Urinary bladder (tissue), 4 donors: ENCODE measurements around the gene PRSS23. TPM values are rescaled to one million over a fixed set of nuclear protein-coding genes. Genes with fewer than 3 reads are reported as not detected.

ENCODE experiments used
- DNase-seq: peaks from one replicate; pipeline ENCODE4 v3.0.0-alpha.2; 2015; ENCODE audit errors: extremely low spot score
- H3K27ac ChIP-seq: one replicate; pipeline ENCODE4 v1.5.1; 2013; ENCODE audit warnings: low read depth, mild to moderate bottlenecking, moderate library complexity
- H3K36me3 ChIP-seq: one replicate; pipeline ENCODE4 v1.6.1; 2013; ENCODE audit warnings: mild to moderate bottlenecking, moderate library complexity; ENCODE audit not compliant: insufficient read depth
- H3K4me1 ChIP-seq: one replicate; pipeline ENCODE4 v1.6.1; 2013; ENCODE audit warnings: mild to moderate bottlenecking, moderate library complexity; ENCODE audit not compliant: insufficient read depth
- H3K4me3 ChIP-seq: one replicate; pipeline ENCODE4 v1.5.1; 2013; ENCODE audit warnings: low read depth, low read length
- WGBS: extraction: QIAGEN DNeasy Blood & Tissue Kit; methylation state at CpG from one replicate; pipeline ENCODE4 v1.1.7; 2013; 5-methylcytosine and 5-hydroxymethylcytosine counted together
- polyA plus RNA-seq: library from polyadenylated mRNA; stranded (reverse); fragments of 200-250 nt; gene quantifications from one replicate; pipeline ENCODE4 v1.2.3, GENCODE V29; 2013
- total RNA-seq: library from RNA; depleted of rRNA; stranded (reverse); fragments of >200 nt; gene quantifications from one replicate; pipeline ENCODE4 v1.2.3, GENCODE V29; 2014
- donor health status: healthy with polysubstance abuse.
- donor health status: healthy.

The PRSS23 gene
- total and polyA plus RNA-seq, 2 donors: 146 to 169 TPM

GRCh38 chr11:86775361-86775760 lies 25.0 kb upstream of the PRSS23 start:
- DNase-seq: no peak
- no peaks in the 10 kb centered on the region for H3K4me1 ChIP-seq
- H3K27ac ChIP-seq: no peak overlapping the region
- no peaks in the 10 kb centered on the region for H3K36me3 ChIP-seq
- 96% methylated on average over 2 of the region's 2 CpGs for WGBS
- H3K4me3 ChIP-seq: no peak overlapping the region

- Histone ChIP-seq H3K4me3 (no peak overlapping the region), H3K36me3 (no peaks in the 10 kb centered on the region), H3K4me1 (peaks cover 1% of the 10 kb centered on the region), H3K27ac (no peak overlapping the region)
- DNase-seq: no peak
Observed at GRCh38 chr11:86781546-86781945, 18.8 kb upstream of the PRSS23 start.

GRCh38 chr11:86782742-86783141 lies 17.6 kb upstream of the PRSS23 start:
- H3K4me1 ChIP-seq: peaks cover 1% of the 10 kb centered on the region
- 57% methylated on average over 4 of the region's 4 CpGs for WGBS
- no peaks in the 10 kb centered on the region for H3K36me3 ChIP-seq
- DNase-seq: no peak
- H3K27ac ChIP-seq: no peak overlapping the region
- no peak overlapping the region for H3K4me3 ChIP-seq

DNA sequence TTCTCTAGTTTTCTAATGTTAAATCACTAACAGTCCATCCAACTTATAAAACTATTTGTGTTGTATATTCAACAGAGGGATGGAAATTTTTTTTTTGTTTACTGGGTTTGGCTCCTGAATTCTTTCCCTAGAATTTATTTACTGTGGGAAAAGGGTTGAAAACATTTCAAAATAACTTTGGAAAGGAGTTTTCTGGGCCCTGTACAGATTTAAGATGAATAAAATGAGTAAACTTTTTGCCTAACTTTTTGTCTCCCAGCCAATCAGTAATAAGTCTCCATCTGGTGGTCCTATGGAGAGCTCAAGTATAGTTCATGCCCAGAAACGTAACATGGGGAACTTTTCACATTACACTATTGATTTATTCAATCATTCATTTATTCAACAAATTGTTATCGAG lies 16.7 kb upstream of the PRSS23 start:
- Histone ChIP-seq H3K27ac (no peak overlapping the region), H3K4me3 (no peak overlapping the region), H3K4me1 (peaks cover 1% of the 10 kb centered on the region), H3K36me3 (no peaks in the 10 kb centered on the region)
- no peak for DNase-seq
- 30% methylated on average over 2 of the region's 2 CpGs for WGBS

DNA sequence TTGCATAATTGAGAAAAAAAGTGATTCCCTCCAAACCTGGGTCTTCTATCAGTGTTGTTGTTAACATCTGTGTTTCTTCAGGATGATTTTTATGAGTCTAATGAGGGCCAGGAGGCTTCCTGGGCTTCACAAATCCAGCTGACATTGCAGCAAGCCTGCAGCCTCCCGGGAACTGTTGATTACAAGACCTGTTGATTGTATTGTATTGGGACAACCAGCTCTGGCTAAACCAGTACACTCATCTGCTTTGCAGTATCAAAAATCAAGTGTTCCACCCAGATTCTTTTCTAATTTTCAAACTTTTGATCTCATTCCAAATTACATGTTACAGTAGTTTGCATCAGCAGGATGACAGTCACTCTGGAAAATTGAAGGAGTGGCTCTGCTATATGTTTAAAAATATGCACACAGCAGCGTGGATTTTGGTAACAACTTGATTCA lies 16.1 kb upstream of the PRSS23 start:
- WGBS: 34% methylated on average over 2 of the region's 2 CpGs
- H3K4me3 ChIP-seq: no peak overlapping the region
- DNase-seq: no peak
- no peaks in the 10 kb centered on the region for H3K36me3 ChIP-seq
- peaks cover 1% of the 10 kb centered on the region for H3K4me1 ChIP-seq
- H3K27ac ChIP-seq: no peak overlapping the region

DNA sequence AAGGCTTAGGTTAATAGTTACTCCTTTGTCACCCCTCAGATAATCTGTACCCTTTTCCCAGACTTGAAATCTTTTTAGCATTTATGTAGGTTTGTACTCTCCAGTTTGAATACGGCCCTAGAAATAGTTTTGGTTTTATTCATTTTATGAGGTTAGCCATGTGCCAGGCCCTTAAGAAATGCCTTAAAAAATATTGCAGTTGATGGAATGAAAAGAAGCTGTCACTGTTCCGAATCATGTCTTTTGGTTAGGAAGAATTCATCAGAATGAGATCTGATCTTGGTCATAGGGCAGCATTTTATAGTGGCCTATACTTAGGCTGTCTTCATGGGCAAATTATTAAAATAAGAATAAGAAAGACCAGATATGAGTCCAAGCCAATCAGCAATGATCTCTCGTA lies 14.8 kb upstream of the PRSS23 start:
- WGBS: 48% methylated on average over 3 of the region's 3 CpGs
- no peak overlapping the region for H3K27ac ChIP-seq
- no peak for DNase-seq

DNA sequence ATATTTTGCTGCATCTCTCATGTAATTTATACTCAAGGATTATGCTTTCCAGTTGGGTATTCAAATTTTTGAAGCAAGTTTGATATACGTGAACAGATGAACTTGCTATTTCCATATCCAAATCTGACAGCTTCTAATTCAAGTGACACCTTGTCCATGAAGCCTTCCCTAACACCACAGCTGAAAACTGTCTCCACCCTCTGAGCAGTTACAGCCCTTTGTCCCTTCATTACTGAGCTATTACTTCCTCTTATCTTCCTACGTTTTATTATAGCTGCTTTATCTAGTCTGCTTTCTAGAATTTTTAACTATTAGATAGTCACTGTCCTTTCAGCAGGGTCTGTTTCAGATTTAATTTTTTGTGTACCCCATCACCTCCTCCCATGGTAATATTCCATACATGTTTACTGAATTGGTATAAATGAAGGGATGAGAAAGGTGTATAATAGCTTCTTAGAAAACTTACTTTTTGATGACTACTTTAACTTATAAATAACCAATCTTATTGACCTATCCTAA lies 13.3 kb upstream of the PRSS23 start:
- no peak overlapping the region for H3K27ac ChIP-seq
- DNase-seq: no peak
- 66% methylated on average over 2 of the region's 2 CpGs for WGBS
- H3K36me3 ChIP-seq: no peaks in the 10 kb centered on the region
- H3K4me3 ChIP-seq: no peak overlapping the region
- peaks cover 1% of the 10 kb centered on the region for H3K4me1 ChIP-seq

More for the DNA sequence above, 14.8 kb upstream of the PRSS23 start:
- H3K4me1 ChIP-seq: peaks cover 1% of the 10 kb centered on the region
- no peak overlapping the region for H3K4me3 ChIP-seq
- H3K36me3 ChIP-seq: no peaks in the 10 kb centered on the region

DNA sequence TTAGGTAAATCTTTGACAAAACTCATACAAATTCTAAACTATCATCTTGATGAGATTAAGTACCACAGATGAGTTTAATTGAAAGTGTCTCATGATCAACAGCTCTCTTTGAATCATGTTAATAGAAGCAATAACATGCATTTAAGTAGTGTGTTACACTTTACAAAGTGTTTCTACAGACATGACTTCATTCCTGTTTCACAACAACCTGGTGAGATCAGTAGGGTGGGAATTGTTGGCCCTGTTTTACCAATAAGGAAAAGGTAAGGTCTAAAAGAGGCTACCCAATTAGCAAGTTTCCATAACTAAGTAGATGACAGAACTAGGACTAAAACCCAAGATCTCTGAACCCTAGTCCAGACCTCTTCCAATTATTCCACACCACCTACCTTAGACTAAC lies 12.7 kb upstream of the PRSS23 start:
- Histone ChIP-seq H3K27ac (no peak overlapping the region), H3K36me3 (no peaks in the 10 kb centered on the region), H3K4me1 (peaks cover under 1% of the 10 kb centered on the region), H3K4me3 (no peak overlapping the region)
- no peak for DNase-seq

DNA sequence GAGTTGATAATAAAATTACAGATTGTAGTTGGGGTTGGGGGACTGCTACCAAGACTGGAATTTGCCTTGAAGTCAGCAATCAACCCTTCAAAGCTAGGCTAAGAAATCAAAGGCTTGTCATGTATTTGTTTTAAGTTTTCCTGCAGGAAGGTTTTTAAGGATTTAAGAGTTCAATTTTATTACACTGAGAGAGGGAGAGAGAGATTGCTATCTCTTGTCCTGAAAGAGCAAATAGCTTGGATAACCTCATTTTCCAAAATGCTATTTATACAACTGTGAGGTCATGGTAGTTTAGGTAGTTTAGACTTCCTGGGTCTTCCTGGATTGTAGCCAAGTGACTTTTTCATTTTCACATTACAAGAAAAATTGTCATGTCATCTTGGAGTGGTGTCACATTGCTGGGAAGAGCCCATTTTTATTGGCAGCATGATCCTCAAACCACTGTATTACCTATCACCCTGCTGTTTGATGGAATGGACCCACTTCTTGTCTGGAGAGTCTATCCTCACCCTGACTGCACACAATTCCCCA lies 10.1 kb upstream of the PRSS23 start:
- Histone ChIP-seq H3K27ac (no peak overlapping the region), H3K4me1 (no peaks in the 10 kb centered on the region), H3K36me3 (no peaks in the 10 kb centered on the region), H3K4me3 (no peak overlapping the region)
- no peak for DNase-seq

GRCh38 chr11:86790867-86791849 lies 9.2 kb upstream of the PRSS23 start:
- H3K36me3 ChIP-seq: no peaks in the 10 kb centered on the region
- no peak for DNase-seq
- no peak overlapping the region for H3K27ac ChIP-seq
- WGBS: 86% methylated on average over 5 of the region's 5 CpGs
- H3K4me3 ChIP-seq: no peak overlapping the region
- H3K4me1 ChIP-seq: no peaks in the 10 kb centered on the region

- Histone ChIP-seq H3K27ac (no peak overlapping the region), H3K4me1 (no peaks in the 10 kb centered on the region), H3K4me3 (no peak overlapping the region), H3K36me3 (no peaks in the 10 kb centered on the region)
- no peak for DNase-seq
- WGBS: 86% methylated on average over 3 of the region's 3 CpGs
Observed at GRCh38 chr11:86792150-86792549, 8.2 kb upstream of the PRSS23 start.

GRCh38 chr11:86793307-86793706 lies 7.0 kb upstream of the PRSS23 start:
- H3K4me1 ChIP-seq: no peaks in the 10 kb centered on the region
- DNase-seq: no peak
- H3K36me3 ChIP-seq: no peaks in the 10 kb centered on the region
- WGBS: 96% methylated on average over 1 of the region's 1 CpG
- H3K4me3 ChIP-seq: no peak overlapping the region
- H3K27ac ChIP-seq: no peak overlapping the region

DNA sequence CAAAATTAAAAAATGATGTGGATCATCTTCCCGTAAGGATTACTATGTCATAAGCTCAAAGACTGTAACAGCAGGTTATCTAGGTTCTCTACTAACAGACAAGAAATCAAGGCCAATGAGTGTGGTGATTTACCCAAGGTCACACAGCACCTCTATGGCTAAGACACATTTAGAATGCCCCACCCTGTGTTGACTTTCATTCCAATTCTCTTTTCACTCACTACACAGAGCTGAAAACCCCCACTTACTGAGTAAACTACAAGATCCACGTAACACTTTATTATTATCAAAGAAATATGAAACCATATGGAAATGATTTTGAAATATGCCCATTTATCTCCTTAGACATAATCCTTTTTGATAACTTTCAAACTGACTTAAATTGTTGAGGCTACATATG lies 4.8 kb upstream of the PRSS23 start:
- H3K27ac ChIP-seq: no peak overlapping the region
- H3K36me3 ChIP-seq: no peaks in the 10 kb centered on the region
- H3K4me1 ChIP-seq: no peaks in the 10 kb centered on the region
- 93% methylated on average over 2 of the region's 2 CpGs for WGBS
- no peak for DNase-seq
- H3K4me3 ChIP-seq: no peak overlapping the region

DNA sequence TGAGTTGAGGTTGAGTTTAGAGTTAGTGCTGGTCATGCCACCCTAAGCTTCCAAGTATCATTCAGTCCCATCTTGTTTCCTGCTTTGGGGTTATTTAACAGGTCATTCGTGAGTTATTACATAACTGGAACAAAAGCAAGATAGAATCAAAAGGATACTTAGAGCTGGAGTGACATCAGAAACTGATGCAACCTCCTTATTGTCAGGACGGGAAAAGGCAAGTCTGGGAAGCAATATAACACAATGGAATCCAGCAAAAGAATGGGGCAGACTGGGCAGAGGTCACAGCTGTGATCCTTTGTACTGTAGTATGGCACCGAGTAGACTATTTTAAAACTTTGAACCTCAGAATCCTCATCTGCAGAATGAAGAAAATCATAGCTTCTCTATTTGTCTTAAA lies 4.4 kb upstream of the PRSS23 start:
- no peak for DNase-seq
- no peak overlapping the region for H3K4me3 ChIP-seq
- no peaks in the 10 kb centered on the region for H3K36me3 ChIP-seq
- 78% methylated on average over 3 of the region's 3 CpGs for WGBS
- no peaks in the 10 kb centered on the region for H3K4me1 ChIP-seq
- no peak overlapping the region for H3K27ac ChIP-seq
